H54 (cell line): ENCODE data around the gene ENO3.

Experiments used
- DNase-seq: peaks from one replicate; pipeline ENCODE4 v3.0.0; 2011; ENCODE audit warnings: low spot score, mixed read lengths; ENCODE audit not compliant: insufficient read length
- FAIRE-seq: peaks from 3 replicates; lab custom pipeline; 2011; peaks lifted over from hg19 to GRCh38; lab: Jason Lieb, UNC
- POLR2A ChIP-seq: IDR thresholded peaks from 2 replicates; pipeline ENCODE4 v1.6.1; 2011; ENCODE audit warnings: low read depth, mild to moderate bottlenecking, low read length

Gene ENO3

DNA sequence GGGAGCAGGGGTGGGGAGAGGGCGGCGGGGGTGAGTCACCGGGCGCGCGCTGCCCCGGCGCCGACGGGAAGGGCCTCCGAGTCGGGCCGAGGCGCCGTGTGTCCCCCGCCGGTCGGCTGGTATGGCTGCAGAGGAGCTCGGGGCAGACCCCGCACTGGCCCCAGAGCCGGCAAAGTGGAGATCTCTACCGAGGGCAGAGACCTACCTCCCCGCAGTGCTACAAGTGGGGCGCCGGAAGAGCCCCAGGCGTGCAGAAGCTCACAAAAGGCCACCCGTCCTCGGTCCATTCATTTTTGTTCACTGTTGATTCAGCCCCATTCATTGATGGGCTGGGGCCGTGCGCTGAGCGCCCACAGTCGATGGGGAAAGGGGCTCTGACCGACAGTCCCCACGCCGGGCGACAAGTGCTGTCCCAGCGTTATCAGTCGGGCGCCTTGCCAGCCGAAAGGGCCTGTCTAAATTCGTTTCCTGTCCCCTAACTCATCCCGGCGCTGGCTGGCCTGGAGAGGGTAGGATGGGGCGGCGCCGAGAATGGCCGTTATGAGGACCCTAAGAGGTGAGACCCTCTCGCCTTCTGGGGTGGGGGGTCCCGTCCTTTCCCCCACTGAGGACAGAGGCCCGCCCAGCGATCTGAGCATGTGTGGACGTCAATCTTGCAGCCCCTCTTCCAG is 709 bp upstream of the ENO3 start:
- TF ChIP-seq POLR2A, result 0 out of 2 replicates have a peak, but pooled peaks have one; percentile 1
- no peak for FAIRE-seq
- no peak for DNase-seq

- FAIRE-seq (no peak), DNase-seq (no peak)
- no peak for TF ChIP-seq POLR2A
These were observed 567 bp downstream of the ENO3 start for GRCh38 chr17:4951486-4951885.

DNA sequence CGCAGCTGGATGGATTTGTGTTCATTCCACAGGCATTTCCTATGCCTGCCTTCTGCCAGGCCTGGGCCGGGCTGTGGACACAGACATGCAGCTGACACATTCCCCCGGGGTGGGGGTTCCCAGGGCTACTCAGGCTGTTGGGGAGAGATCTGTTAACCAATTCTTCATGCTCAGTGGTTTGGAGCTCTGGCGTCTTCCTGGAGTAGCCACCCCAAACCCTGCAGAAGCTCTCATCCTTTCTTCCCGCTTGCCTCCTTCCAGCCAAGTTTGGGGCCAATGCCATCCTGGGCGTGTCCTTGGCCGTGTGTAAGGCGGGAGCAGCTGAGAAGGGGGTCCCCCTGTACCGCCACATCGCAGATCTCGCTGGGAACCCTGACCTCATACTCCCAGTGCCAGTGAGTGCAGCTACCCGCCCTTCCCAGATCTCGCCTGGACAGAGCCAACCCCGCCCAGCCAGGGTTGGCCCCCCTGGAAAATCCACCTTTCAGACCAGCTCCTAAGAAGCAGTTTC is 2.6 kb downstream of the ENO3 start:
- peak; percentile 83 for DNase-seq
- peak; percentile 72 for FAIRE-seq
- no peak for TF ChIP-seq POLR2A

DNA sequence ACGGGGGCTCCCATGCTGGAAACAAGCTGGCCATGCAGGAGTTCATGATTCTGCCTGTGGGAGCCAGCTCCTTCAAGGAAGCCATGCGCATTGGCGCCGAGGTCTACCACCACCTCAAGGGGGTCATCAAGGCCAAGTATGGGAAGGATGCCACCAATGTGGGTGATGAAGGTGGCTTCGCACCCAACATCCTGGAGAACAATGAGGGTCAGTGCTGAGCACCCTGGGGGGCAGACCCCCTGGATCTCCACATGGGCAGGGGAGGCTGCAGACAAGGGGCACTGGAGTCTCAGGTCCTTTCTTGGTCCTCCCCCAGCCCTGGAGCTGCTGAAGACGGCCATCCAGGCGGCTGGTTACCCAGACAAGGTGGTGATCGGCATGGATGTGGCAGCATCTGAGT is 4.2 kb downstream of the ENO3 start:
- DNase-seq (no peak), FAIRE-seq (no peak)
- no peak for TF ChIP-seq POLR2A

DNA sequence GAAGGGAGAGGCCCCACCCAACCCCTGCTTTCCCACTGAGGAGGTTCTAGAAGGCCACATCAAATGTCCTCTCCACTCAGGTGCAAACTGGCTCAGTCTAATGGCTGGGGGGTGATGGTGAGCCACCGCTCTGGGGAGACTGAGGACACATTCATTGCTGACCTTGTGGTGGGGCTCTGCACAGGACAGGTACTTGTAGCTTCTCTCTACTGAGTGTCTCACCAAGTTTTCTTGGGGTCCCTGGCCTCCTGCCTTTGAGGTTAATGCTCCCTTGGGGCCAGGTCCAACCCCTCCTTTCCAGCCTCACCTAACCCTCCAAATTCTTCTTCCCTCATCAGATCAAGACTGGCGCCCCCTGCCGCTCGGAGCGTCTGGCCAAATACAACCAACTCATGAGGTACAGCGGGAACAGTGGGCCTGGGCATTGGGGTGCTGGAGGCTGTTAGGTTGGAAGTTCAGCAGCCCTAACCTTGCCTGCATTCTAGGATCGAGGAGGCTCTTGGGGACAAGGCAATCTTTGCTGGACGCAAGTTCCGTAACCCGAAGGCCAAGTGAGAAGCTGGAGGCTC is 5.7 kb downstream of the ENO3 start:
- no peak for FAIRE-seq
- no peak for DNase-seq

DNA sequence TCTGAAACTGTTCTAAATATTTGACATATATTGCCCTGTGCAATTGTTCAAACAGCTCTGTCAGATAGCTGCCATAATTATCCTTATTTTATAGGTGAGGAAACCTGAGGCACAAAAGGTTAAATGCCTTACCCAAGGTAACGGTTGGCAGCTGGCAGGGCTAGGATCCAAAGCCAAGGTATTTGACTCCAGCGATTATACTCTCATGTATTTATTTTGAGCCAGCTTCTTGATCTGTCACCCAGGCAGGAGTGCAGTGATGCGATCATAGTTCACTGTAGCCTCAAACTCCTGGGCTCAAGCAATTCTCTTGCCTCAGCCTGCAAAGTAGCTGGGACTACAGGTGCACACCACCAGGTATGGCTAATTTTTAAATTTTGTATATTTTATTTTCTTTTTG is 7.2 kb downstream of the ENO3 start:
- DNase-seq (no peak), FAIRE-seq (no peak)
- no peak for TF ChIP-seq POLR2A

More for the DNA sequence above, 5.7 kb downstream of the ENO3 start:
- TF ChIP-seq POLR2A, result no peak

- TF ChIP-seq POLR2A, result no peak
- FAIRE-seq (no peak), DNase-seq (no peak)
These were observed 8.5 kb downstream of the ENO3 start for GRCh38 chr17:4959261-4959965.

DNA sequence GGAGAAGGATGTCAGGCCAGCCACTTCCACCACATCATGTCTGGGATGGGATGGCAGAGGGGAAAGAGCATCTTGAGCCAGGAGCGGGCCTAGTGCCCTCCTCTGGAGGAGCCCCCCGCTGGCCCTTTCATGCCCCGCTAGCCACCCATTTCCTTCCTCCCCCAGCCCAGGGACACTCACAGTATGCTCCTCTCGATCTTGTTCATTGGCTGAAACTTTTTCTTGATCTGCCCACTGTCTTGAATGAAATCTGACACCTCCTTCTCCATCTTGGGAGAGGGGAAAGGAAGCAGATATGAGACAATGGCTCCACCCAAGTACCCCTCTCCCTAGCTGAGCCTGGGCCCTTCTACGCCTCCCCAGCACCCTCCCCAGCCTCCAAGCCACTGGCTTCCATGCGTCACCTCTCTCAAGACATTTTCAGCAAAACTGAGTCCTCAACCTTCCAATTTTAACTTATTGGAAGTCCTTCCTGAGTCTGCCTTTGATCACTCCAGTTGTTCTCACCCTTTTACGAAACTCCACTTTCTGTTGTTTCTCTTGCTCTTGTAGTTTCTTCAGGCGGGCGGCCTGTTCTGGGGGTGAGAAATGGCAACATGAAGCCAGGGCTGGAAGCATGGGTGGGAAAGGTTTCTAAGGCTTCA is 9.5 kb downstream of the ENO3 start:
- no peak for TF ChIP-seq POLR2A

GRCh38 chr17:4965311-4965986 is 14.5 kb downstream of the ENO3 start:
- no peak for FAIRE-seq
- no peak for DNase-seq
- TF ChIP-seq POLR2A, result no peak

More for the DNA sequence above, 9.5 kb downstream of the ENO3 start:
- no peak for DNase-seq
- FAIRE-seq, result no peak

DNA sequence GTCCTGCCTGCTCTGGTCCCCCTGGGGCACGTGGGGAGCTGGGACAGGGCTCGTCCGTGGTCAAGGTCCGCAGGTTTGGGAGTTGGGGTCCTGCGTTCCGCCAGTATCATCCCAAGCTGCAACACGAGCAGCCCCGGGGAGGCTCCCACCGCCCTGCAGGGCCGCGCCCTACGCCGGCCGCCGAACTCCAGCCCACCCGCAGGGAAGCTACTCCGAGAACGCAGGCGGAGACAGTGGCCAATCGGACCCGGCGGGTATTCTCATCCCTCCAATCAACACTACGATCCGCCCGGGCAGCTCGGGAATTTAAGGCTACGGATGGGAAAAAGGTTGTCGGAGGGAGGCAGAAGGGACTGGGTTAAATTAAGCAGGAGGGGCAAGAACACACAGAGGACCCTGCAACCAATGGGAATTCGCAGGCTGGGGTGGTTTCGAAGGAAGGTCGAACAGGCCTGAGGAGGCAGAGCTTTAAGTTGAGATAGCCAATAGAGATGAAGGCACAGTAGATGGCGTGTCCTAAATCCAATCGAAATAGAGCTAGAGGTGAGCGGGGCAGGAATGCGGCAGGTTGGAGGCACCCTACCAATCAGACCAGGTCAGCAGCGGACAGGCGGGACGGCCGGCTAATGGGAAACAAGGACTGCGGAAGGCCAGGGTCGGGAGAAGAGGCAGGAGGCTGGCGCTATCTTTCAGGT is 16.1 kb downstream of the ENO3 start:
- TF ChIP-seq POLR2A, result no peak
- FAIRE-seq, result peak; percentile 94
- DNase-seq, result peak; percentile 98

- DNase-seq (peak; percentile 82), FAIRE-seq (no peak)
- peak; percentile 40; the same call in 1 of the 2 replicates for TF ChIP-seq POLR2A
These were observed 16.9 kb downstream of the ENO3 start, which contains the start of gene SPAG7 for GRCh38 chr17:4967539-4968485. SPAG7 (minus strand) TSS chr17:4967817; CDS start chr17:4967804, 13 bp downstream.
